GM10847 (cell line): Measurements from ENCODE around the gene VWC2L.

Experiments used
- POLR2A ChIP-seq: IDR thresholded peaks from 2 replicates; pipeline ENCODE4 v1.6.1; 2011; ENCODE audit not compliant: insufficient read length; ENCODE audit errors: extremely low read depth

VWC2L gene

GRCh38 chr2:214503568-214503967 lies 92.7 kb downstream of the VWC2L start:
- TF ChIP-seq POLR2A: no peak

GRCh38 chr2:214504599-214505376 lies 93.9 kb downstream of the VWC2L start:
- no peak for TF ChIP-seq POLR2A

GRCh38 chr2:214507032-214507431 lies 96.2 kb downstream of the VWC2L start:
- no peak for TF ChIP-seq POLR2A

DNA sequence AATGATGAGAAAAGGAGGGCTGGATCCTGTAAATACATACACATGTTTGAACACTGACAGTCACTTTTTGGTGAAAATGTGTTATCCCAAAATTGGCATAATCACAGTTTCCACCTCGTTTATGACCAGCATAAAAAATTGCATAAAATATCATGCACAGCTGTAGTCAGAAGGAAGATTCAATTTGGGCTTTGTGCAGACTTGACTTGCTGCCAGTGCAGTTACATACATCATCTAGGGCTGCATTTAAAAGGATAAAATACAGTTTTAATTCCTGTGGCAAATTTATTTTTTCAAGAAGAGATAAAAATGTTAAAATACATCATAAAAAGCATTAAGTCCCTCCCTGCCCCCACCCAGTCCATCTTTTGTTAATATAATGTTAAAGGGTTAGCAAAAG lies 103.8 kb downstream of the VWC2L start:
- TF ChIP-seq POLR2A: no peak

DNA sequence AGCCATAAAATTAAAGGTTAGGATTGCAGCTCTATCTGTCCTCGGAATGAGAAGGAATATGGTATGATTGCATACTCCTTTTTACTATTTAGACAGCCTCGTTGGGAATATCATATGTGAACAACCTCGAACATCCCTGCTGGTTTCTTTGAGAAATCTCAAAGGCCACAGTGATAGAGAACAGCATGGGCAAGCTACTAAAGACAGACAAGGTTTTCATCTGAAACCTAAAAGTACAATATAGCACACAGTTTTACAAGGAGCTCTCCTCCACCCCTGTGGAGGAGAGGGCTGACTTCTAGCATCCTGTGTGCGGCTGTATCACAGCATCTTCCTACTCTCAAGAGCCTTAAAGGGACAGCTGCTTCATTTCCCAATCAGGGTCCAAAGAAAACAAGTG lies 104.3 kb downstream of the VWC2L start:
- no peak for TF ChIP-seq POLR2A

- TF ChIP-seq POLR2A: no peak
These were observed 108.5 kb downstream of the VWC2L start for GRCh38 chr2:214519258-214519818.

- TF ChIP-seq POLR2A: no peak
These were observed 118.2 kb downstream of the VWC2L start for GRCh38 chr2:214529021-214529420.

GRCh38 chr2:214529514-214529913 lies 118.7 kb downstream of the VWC2L start:
- no peak for TF ChIP-seq POLR2A

- TF ChIP-seq POLR2A: no peak
These were observed 122.7 kb downstream of the VWC2L start for GRCh38 chr2:214533541-214533940.

DNA sequence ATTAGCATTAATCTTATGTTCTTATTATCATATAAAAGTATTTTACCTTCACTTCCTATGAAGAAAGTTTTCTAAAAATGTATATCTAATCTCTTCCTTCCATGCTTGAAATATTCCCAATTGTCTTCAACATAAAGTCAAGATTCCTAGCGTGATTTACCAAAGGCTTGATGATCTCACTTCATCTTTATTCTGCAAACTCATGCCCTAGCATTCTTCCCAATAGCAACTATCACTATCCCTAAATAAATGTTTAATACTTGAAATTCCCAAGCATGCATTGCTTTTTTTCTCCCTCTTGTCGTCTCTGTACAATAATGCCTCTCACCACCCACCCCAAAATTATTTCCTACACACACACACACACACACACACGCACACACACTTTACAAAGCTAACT lies 125.8 kb downstream of the VWC2L start:
- no peak for TF ChIP-seq POLR2A

DNA sequence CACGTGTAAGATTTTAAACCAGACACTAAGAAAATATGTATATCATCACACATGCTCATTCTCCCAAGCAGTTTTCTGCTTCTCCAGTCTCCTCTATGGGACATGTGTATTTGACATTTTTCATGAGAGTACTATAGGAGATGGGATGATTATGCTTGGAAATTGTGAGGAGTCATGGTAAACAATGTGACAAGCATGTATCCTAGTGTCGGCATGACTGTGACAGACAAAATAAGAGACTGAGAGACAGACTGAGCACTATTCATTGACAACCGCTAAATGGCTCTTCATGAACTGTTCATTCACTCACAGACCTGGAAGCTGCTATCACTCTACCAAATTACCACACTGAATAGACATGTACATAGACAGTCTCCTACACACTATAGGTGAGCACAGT lies 127.1 kb downstream of the VWC2L start:
- no peak for TF ChIP-seq POLR2A

GRCh38 chr2:214542295-214542694 lies 131.4 kb downstream of the VWC2L start:
- TF ChIP-seq POLR2A: no peak

DNA sequence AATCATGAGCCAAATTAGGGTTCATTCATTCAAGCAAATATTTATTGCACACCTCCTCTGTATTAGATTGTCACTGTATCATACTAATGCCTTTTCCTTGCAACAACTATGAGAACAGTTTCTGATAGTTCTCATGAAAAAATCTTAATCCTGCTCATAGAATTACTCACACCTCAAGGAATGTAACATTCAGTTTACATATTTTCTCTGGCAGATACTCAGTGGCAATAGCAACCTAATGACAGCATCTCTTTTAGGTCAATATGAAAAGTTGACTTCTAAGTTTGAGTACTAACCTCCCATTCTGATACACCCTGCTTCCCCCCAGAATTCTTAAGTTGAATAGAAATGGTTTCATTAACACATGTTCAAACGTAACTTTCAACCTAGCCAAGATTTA lies 132.0 kb downstream of the VWC2L start:
- TF ChIP-seq POLR2A: no peak

- TF ChIP-seq POLR2A: no peak
These were observed 132.6 kb downstream of the VWC2L start for GRCh38 chr2:214543386-214543955.

GRCh38 chr2:214545898-214546542 lies 135.2 kb downstream of the VWC2L start:
- TF ChIP-seq POLR2A: no peak

DNA sequence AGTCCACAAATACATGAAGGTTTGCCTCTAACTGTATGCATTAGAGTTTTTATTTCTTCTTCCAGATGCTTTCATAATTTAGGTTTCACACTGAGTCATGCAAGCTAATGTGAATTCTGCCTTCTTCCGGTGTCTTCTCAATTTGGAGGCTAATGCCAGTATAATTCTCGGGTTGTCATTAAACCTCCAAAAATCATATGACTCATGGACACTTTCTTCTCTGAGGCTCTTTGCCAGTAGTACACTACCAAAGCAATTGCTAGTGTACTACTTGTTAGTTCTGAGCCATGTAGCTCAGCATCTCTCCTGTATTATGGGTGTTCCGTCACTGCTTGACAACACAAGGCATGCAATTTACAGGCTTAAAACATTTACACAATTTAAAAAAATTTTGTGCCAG lies 137.1 kb downstream of the VWC2L start:
- no peak for TF ChIP-seq POLR2A
